Erythroblast (primary cell): ENCODE results near the gene MCTP1.

ENCODE experiments used
- GATA1 ChIP-seq: IDR thresholded peaks from 2 replicates; pipeline ENCODE4 v1.6.1; 2011; ENCODE audit warnings: low read depth, mild to moderate bottlenecking, control low read depth, low read length, moderate library complexity
- POLR2A ChIP-seq: IDR thresholded peaks from 2 replicates; pipeline ENCODE4 v1.6.1; 2011; ENCODE audit warnings: mild to moderate bottlenecking, low read length

- TF ChIP-seq POLR2A: no peak
- TF ChIP-seq GATA1: no peak
These were observed 100.0 kb downstream of the MCTP1 start for GRCh38 chr5:95184924-95185323.
